K562 (cell line): Measurements from ENCODE around the gene MYO3B. TPM values are rescaled to one million over a fixed set of nuclear protein-coding genes. Genes with fewer than 3 reads are reported as not detected.

ENCODE experiments used
- BRD4 ChIP-seq: fragments of 200-600 bp; sonication (generic); IDR thresholded peaks from 2 replicates; pipeline ENCODE4 v1.6.1; 2017; ENCODE audit warnings: inconsistent platforms
- BRD9 ChIP-seq: fragments of 450-650 bp; IDR thresholded peaks from 2 replicates; pipeline ENCODE4 v1.6.1; 2018; ENCODE audit warnings: low read depth; ENCODE audit not compliant: partially characterized antibody
- CHD1 ChIP-seq: fragments of 200-600 bp; sonication (generic); IDR thresholded peaks from one replicate; pipeline ENCODE4 v1.6.1; 2012; ENCODE audit warnings: mild to moderate bottlenecking, moderate library complexity, low read length, inconsistent platforms
- ELF1 ChIP-seq: fragments of 200-800 bp; sonication (Bioruptor generic); IDR thresholded peaks from 2 replicates; pipeline ENCODE4 v1.6.1; 2016; ENCODE audit warnings: missing genetic modification characterization, missing compliant biosample characterization
- EZH2 ChIP-seq: IDR thresholded peaks from 2 replicates; pipeline ENCODE4 v1.6.1; 2012; ENCODE audit warnings: low read depth, mild to moderate bottlenecking, inconsistent platforms, low read length, borderline replicate concordance
- GABPA ChIP-seq: fragments of 200-800 bp; sonication (Bioruptor generic); conservative IDR thresholded peaks from 2 replicates; pipeline ENCODE4 v1.6.1; 2016; ENCODE audit warnings: low read depth, missing genetic modification characterization, missing compliant biosample characterization
- NFE2L1 ChIP-seq: fragments of 450-650 bp; IDR thresholded peaks from 2 replicates; pipeline ENCODE4 v1.6.1; 2016; ENCODE audit warnings: missing genetic modification characterization, low read depth, mild to moderate bottlenecking, missing compliant biosample characterization, moderate library complexity, borderline replicate concordance
- NR4A1 ChIP-seq, 2 experiments: fragments of 250-450 bp in 1 of 2; fragments of 450-650 bp in 1 of 2; sonication (Bioruptor Pico) in 1 of 2; IDR thresholded peaks; 2 replicates each; pipeline versions ENCODE4 v1.4.0 to v1.6.1; 2016 to 2020; ENCODE audit warnings: mild to moderate bottlenecking in 2 of 2, missing compliant biosample characterization in 1 of 2, missing genetic modification characterization in 1 of 2, moderate library complexity in 1 of 2
- NUFIP1 ChIP-seq: fragments of 450-650 bp; IDR thresholded peaks from 2 replicates; pipeline ENCODE4 v1.6.1; 2018; ENCODE audit not compliant: partially characterized antibody
- PHB ChIP-seq: fragments of 250-450 bp; sonication (Bioruptor Pico); IDR thresholded peaks from 2 replicates; pipeline ENCODE4 v1.5.0; 2021
- SMC3 ChIP-seq: conservative IDR thresholded peaks from 2 replicates; pipeline ENCODE4 v1.6.1; 2011; ENCODE audit warnings: low read depth, low read length, improper control_type of control experiment; ENCODE audit not compliant: insufficient read depth
- TFAM ChIP-seq: fragments of 250-450 bp; sonication (Bioruptor Pico); conservative IDR thresholded peaks from 2 replicates; pipeline ENCODE4 v1.5.0; 2021; ENCODE audit warnings: mild to moderate bottlenecking, moderate library complexity
- TSC22D4 ChIP-seq: fragments of 450-650 bp; IDR thresholded peaks from 2 replicates; pipeline ENCODE4 v1.6.1; 2016; ENCODE audit warnings: missing genetic modification characterization, missing biosample characterization, control low read depth
- ZNF23 ChIP-seq: fragments of 250-450 bp; sonication (Bioruptor Pico); IDR thresholded peaks from 2 replicates; pipeline ENCODE4 v1.4.0; 2020; ENCODE audit warnings: mild to moderate bottlenecking
- ZNF639 ChIP-seq, 2 experiments: fragments of 200-800 bp in 1 of 2; sonication (Bioruptor generic) in 1 of 2; sonication (generic) in 1 of 2; formaldehyde crosslinking in 1 of 2; IDR thresholded peaks in 1 of 2; conservative IDR thresholded peaks in 1 of 2; 2 replicates each; pipeline versions ENCODE4 v1.5.0 to v1.6.1; 2016 to 2020; ENCODE audit warnings: missing compliant biosample characterization in 1 of 2, missing genetic modification characterization in 1 of 2, missing genetic modification reagents in 1 of 2
- polyA plus RNA-seq, 8 experiments: library from polyadenylated mRNA; depleted of rRNA in 4 of 8; stranded (reverse) in 5 of 8; unstranded in 3 of 8; fragments of >200 nt; fragmentation: Nextera tagmentation in 2 of 8; fragmentation: Illumina TruSeq in 1 of 8; extraction: Ambion mirVana in 2 of 8; extraction: Trizol in 1 of 8; gene quantifications; 2 replicates each; pipeline versions ENCODE4 v1.2.1 to v1.2.3, GENCODE V29; 2011 to 2014; ENCODE audit warnings: inconsistent platforms in 1 of 8, missing spikeins in 1 of 8
- total RNA-seq, 7 experiments: library from RNA; depleted of rRNA in 6 of 7; stranded (reverse); fragments of >200 nt in 6 of 7; fragmentation: Illumina TruSeq in 2 of 7; extraction: Trizol in 2 of 7; gene quantifications; 2 replicates each; pipeline versions ENCODE4 v1.2.1 to v1.2.3, GENCODE V29; 2011 to 2021; ENCODE audit warnings: low replicate concordance in 1 of 7
- TF ChIP-seq, protein P1 (sequence below): fragments of 450-650 bp; IDR thresholded peaks from 2 replicates; pipeline ENCODE4 v1.6.1; 2017; ENCODE audit warnings: antibody characterized with exemption, mild to moderate bottlenecking
- TF ChIP-seq, protein P2 (sequence below): fragments of 450-650 bp; IDR thresholded peaks from 2 replicates; pipeline ENCODE4 v1.6.1; 2016; ENCODE audit warnings: missing biosample characterization, missing genetic modification characterization
- TF ChIP-seq, protein P3 (sequence below): fragments of 200-400 bp; formaldehyde crosslinking; IDR thresholded peaks from 2 replicates; pipeline ENCODE4 v1.6.1; 2017; ENCODE audit warnings: mild to moderate bottlenecking, low read depth, low read length, moderate library complexity

Gene MYO3B
- total and polyA plus RNA-seq, 9 of the 15 experiments (the other 6 are each of a cell fraction or from before 2014, with no cell fraction given): 2.7 to 6.5 (median 3.6) TPM

GRCh38 chr2:170362871-170363631 lies 185.1 kb downstream of the MYO3B start (continued):
- TF ChIP-seq, protein P1, sequence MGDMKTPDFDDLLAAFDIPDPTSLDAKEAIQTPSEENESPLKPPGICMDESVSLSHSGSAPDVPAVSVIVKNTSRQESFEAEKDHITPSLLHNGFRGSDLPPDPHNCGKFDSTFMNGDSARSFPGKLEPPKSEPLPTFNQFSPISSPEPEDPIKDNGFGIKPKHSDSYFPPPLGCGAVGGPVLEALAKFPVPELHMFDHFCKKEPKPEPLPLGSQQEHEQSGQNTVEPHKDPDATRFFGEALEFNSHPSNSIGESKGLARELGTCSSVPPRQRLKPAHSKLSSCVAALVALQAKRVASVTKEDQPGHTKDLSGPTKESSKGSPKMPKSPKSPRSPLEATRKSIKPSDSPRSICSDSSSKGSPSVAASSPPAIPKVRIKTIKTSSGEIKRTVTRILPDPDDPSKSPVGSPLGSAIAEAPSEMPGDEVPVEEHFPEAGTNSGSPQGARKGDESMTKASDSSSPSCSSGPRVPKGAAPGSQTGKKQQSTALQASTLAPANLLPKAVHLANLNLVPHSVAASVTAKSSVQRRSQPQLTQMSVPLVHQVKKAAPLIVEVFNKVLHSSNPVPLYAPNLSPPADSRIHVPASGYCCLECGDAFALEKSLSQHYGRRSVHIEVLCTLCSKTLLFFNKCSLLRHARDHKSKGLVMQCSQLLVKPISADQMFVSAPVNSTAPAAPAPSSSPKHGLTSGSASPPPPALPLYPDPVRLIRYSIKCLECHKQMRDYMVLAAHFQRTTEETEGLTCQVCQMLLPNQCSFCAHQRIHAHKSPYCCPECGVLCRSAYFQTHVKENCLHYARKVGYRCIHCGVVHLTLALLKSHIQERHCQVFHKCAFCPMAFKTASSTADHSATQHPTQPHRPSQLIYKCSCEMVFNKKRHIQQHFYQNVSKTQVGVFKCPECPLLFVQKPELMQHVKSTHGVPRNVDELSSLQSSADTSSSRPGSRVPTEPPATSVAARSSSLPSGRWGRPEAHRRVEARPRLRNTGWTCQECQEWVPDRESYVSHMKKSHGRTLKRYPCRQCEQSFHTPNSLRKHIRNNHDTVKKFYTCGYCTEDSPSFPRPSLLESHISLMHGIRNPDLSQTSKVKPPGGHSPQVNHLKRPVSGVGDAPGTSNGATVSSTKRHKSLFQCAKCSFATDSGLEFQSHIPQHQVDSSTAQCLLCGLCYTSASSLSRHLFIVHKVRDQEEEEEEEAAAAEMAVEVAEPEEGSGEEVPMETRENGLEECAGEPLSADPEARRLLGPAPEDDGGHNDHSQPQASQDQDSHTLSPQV: peak; percentile 85
- no peak for TF ChIP-seq NR4A1 (CRISPR knock-in tag; IDR thresholded peaks at IDR 0.05)
- TF ChIP-seq NR4A1 (tag; IDR thresholded peaks at IDR 0.05): peak; percentile 73; the same call in 1 of the 2 replicates
- TF ChIP-seq CHD1: no peak
- no peak for TF ChIP-seq ZNF23 (CRISPR knock-in tag)
- TF ChIP-seq ELF1 (tag): peak; percentile 57; the same call in 1 of the 2 replicates
- TF ChIP-seq GABPA: peak; percentile 64; the same call in 1 of the 2 replicates
- TF ChIP-seq, protein P2, sequence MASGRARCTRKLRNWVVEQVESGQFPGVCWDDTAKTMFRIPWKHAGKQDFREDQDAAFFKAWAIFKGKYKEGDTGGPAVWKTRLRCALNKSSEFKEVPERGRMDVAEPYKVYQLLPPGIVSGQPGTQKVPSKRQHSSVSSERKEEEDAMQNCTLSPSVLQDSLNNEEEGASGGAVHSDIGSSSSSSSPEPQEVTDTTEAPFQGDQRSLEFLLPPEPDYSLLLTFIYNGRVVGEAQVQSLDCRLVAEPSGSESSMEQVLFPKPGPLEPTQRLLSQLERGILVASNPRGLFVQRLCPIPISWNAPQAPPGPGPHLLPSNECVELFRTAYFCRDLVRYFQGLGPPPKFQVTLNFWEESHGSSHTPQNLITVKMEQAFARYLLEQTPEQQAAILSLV (tag): no peak
- TF ChIP-seq TFAM (CRISPR knock-in tag): no peak
- no peak for TF ChIP-seq BRD9
- TF ChIP-seq TSC22D4: no peak
- peak in 1 of 2 experiments; percentile 16; a peak in 1 of 4 replicates for TF ChIP-seq ZNF639 (CRISPR knock-in tag; conservative IDR thresholded peaks at IDR 0.05 in 1 of 2, IDR thresholded peaks at IDR 0.05 in 1 of 2)
- TF ChIP-seq SMC3: no peak
- TF ChIP-seq, protein P3, sequence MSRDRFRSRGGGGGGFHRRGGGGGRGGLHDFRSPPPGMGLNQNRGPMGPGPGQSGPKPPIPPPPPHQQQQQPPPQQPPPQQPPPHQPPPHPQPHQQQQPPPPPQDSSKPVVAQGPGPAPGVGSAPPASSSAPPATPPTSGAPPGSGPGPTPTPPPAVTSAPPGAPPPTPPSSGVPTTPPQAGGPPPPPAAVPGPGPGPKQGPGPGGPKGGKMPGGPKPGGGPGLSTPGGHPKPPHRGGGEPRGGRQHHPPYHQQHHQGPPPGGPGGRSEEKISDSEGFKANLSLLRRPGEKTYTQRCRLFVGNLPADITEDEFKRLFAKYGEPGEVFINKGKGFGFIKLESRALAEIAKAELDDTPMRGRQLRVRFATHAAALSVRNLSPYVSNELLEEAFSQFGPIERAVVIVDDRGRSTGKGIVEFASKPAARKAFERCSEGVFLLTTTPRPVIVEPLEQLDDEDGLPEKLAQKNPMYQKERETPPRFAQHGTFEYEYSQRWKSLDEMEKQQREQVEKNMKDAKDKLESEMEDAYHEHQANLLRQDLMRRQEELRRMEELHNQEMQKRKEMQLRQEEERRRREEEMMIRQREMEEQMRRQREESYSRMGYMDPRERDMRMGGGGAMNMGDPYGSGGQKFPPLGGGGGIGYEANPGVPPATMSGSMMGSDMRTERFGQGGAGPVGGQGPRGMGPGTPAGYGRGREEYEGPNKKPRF: no peak
- TF ChIP-seq NUFIP1: no peak
- TF ChIP-seq EZH2: no peak
- no peak; the same call in 1 of the 2 replicates for TF ChIP-seq BRD4
- no peak for TF ChIP-seq PHB (CRISPR knock-in tag)
- no peak for TF ChIP-seq NFE2L1 (tag)
